ENCODE measurements around the gene ZNF681. TPM values are rescaled to one million over a fixed set of nuclear protein-coding genes. Genes with fewer than 3 reads are reported as not detected.
"Not testable (repeated sequence)": the region's sequence is repeated elsewhere in the genome, so short reads cannot be mapped to it uniquely, and the experiment has no call there.

ZNF681 gene
- total RNA-seq, 2 donors from 2014 or later = 1.5 to 1.9 TPM

DNA sequence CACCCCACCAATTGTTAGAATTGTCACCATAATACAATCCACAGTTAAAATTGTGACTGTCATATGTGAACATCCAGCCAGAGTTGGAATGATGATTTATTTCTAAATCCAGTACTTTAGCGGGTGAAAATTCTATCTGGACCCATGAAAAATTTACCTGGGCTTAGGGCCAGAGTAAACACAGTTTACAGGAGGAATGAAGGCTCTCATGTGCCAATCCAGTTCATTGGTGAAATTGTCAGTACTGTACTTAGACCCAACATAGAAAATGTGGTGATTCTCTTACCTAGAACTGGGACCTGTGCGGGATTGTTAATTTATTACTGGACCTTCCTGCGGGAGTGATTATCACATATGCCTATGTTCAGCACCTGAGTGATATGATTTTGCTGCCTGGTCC, 27.3 kb upstream of the ZNF681 start:
- no peak overlapping the region for H3K27ac Mint-ChIP-seq
- peaks cover 5% of the 10 kb centered on the region for H3K4me1 Mint-ChIP-seq
- no peak overlapping the region for H3K4me3 Mint-ChIP-seq
- H3K9me3 ChIP-seq (ENCODE audit: control insufficient read depth, low read length, poor library complexity, severe bottlenecking) = no peaks in the 10 kb centered on the region
- ATAC-seq (no peak), DNase-seq (no peak)
- H3K27me3 Mint-ChIP-seq = no peaks in the 10 kb centered on the region
- H3K36me3 Mint-ChIP-seq (ENCODE audit: low read depth) = no peaks in the 10 kb centered on the region

DNA sequence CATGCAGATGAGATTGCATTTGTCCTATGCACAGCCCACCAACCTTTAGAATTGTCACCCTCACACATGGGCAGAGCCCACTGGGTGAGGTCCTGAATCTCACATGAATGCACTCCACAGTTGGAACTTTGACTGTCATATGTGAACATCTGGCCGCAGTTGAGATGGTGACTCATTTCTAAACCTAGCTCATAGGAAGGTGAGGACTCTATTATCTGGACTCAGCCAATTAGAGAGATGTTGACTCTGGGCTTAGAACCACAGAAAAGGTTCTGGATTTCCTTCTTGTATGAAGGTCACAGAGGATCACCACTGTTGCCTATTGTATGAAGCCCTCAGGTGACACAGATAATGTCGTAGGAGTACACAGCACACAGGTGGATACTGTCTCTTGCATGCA, 25.6 kb upstream of the ZNF681 start:
- Mint-ChIP-seq H3K27me3 (no peaks in the 10 kb centered on the region), H3K36me3 (ENCODE audit: low read depth) (no peaks in the 10 kb centered on the region), H3K4me1 (peaks cover 5% of the 10 kb centered on the region), H3K27ac (no peak overlapping the region), H3K4me3 (no peak overlapping the region)
- ATAC-seq (no peak), DNase-seq (no peak)
- H3K9me3 ChIP-seq (ENCODE audit: control insufficient read depth, low read length, poor library complexity, severe bottlenecking) = no peaks in the 10 kb centered on the region

DNA sequence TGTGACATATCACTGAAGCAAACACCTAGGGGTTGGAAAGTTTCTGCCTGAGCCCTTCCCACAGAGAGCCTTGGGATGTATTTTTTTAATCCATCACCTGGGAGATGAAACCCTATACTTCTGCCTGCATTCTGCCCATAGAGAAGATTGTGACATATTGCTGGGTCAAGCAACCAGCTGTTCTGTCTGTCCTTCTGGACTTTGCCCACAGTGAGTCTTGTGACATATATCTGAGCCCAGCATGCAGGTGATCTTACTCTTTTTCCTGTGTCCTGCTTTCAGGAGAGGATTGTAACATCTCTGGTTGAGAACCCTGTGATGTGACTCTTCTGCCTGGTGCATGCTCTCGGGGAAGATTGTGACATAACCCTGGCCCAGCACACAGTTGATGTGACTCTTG, 24.9 kb upstream of the ZNF681 start:
- peaks cover 5% of the 10 kb centered on the region for H3K4me1 Mint-ChIP-seq
- no peaks in the 10 kb centered on the region for H3K27me3 Mint-ChIP-seq
- no peak overlapping the region for H3K27ac Mint-ChIP-seq
- no peaks in the 10 kb centered on the region for H3K9me3 ChIP-seq (ENCODE audit: control insufficient read depth, low read length, poor library complexity, severe bottlenecking)
- H3K4me3 Mint-ChIP-seq = no peak overlapping the region
- H3K36me3 Mint-ChIP-seq (ENCODE audit: low read depth) = no peaks in the 10 kb centered on the region
- DNase-seq (no peak), ATAC-seq (no peak)

DNA sequence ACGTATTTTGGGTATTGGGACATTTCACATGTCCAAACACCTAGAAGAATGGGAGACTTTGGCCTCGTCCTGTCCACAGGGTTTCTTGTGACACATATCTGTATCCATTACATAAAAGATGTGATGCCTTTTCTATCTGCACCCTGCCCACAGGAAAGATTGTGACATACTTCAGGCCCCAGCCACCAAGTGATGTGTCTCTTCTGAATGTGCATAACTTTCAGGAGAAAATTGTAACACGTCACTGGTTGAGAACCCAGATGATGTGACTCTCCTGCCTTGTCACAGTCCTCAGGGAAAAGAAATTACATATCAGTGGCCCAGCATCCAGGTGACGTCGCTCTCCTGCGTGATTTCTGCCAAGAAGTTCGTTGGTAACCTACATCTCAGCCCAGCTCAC, 21.0 kb upstream of the ZNF681 start:
- no peak overlapping the region for H3K4me3 Mint-ChIP-seq
- no peaks in the 10 kb centered on the region for H3K9me3 ChIP-seq (ENCODE audit: control insufficient read depth, low read length, poor library complexity, severe bottlenecking)
- H3K4me1 Mint-ChIP-seq = peaks cover 2% of the 10 kb centered on the region
- no peak for DNase-seq
- ATAC-seq = no peak
- no peaks in the 10 kb centered on the region for H3K27me3 Mint-ChIP-seq
- no peak overlapping the region for H3K27ac Mint-ChIP-seq
- no peaks in the 10 kb centered on the region for H3K36me3 Mint-ChIP-seq (ENCODE audit: low read depth)

DNA sequence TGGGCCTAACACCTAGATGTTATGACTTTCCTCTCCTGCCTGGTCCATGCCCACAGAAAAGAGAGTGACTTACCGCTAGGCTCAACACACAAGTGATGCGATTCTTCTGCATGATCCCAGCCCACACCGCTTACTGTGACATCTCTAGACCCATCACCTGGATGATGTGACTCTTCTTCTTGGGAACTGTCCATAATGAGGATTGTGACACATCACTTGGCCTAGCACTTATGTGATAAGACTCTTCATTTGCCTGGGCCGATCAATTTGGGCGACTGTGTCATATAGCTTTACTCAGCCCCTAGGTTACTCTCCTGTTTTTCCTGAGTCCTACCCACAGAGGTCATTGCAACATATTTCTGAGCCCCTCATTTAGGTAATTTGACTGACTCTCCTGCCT, 19.9 kb upstream of the ZNF681 start:
- Mint-ChIP-seq H3K27ac (no peak overlapping the region), H3K4me3 (no peak overlapping the region), H3K27me3 (no peaks in the 10 kb centered on the region), H3K36me3 (ENCODE audit: low read depth) (no peaks in the 10 kb centered on the region), H3K4me1 (peaks cover 2% of the 10 kb centered on the region)
- ATAC-seq (no peak), DNase-seq (no peak)
- H3K9me3 ChIP-seq (ENCODE audit: control insufficient read depth, low read length, poor library complexity, severe bottlenecking) = no peaks in the 10 kb centered on the region

DNA sequence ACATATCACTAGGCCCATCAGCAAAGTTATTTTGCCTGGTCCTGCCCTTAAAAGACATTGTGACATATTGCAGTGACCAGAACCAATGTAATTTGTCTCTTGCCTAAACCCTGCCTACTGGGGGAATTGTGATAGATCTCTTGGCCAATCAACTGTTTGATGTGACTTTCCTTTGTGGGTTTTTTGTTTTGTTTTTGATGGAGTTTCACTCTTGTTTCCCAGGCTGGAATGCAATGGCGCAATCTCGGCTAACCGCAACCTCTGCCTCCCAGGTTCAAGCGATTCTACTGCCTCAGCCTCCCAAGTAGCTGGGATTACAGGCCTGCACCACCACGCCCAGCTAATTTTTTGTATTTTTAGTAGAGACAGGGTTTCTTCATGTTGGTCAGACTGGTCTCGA, 19.3 kb upstream of the ZNF681 start:
- not testable (repeated sequence) for ATAC-seq; H3K36me3 Mint-ChIP-seq (ENCODE audit: low read depth); H3K4me1 Mint-ChIP-seq; DNase-seq; H3K27ac Mint-ChIP-seq; H3K4me3 Mint-ChIP-seq; H3K27me3 Mint-ChIP-seq; H3K9me3 ChIP-seq (ENCODE audit: control insufficient read depth, low read length, poor library complexity, severe bottlenecking)

DNA sequence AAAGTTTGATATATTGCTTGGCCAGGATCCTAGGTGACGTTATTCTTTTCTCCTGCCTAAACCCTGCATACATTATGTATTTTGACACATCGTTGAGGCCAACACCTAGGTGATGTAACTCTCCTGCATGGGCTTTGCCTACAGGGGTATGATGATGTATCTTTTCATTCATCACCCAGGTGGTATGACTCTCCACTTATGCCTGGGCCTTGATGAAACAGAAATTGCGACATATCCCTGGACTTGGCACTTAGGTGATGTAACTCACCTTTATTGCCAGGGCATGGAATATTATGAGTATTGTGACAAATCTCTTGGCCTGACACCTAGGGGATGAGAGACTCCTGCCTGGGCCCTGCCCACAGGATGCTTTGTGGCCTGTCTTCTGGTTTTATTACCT, 18.5 kb upstream of the ZNF681 start:
- ATAC-seq (no peak), DNase-seq (no peak)
- Mint-ChIP-seq H3K4me3 (no peak overlapping the region), H3K4me1 (peaks cover 6% of the 10 kb centered on the region), H3K27ac (no peak overlapping the region), H3K27me3 (no peaks in the 10 kb centered on the region), H3K36me3 (ENCODE audit: low read depth) (no peaks in the 10 kb centered on the region)
- H3K9me3 ChIP-seq (ENCODE audit: control insufficient read depth, low read length, poor library complexity, severe bottlenecking) = no peaks in the 10 kb centered on the region

DNA sequence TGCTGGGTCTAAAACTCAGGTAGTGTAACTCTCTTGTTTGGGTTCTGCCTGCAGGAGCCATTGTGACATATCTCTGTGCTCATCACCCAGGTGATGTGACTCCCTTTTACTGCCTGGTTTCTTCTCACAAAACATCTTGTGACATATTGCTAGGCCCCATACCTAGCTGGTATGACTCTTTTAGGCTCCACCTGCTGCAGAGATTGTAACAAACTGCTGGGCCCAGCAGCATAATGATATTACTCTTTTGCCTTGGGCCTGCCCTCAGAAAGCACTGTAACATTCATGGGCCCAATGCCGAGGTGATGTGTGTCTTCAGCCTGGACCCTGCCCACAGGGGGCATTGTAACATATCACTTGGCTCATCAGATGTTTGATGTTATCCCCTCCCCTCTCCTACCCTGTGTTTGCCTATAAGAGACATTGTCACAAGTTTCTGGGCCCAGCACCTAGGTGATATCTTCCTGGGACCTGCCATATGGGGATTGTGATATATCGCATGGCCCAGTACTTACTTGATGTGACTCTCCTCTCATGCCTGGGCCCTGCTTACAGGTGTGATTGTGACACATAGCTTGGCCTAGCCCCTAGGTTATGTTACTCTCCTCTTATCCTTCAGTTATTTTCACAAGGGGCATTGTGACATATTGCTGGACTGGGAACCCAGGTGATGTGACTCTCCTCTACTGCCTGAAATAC, 18.0 kb upstream of the ZNF681 start:
- Mint-ChIP-seq H3K27ac (no peak overlapping the region), H3K4me1 (peaks cover 12% of the 10 kb centered on the region), H3K27me3 (no peaks in the 10 kb centered on the region), H3K4me3 (no peak overlapping the region), H3K36me3 (ENCODE audit: low read depth) (no peaks in the 10 kb centered on the region)
- DNase-seq (no peak), ATAC-seq (peak; percentile 36)
- H3K9me3 ChIP-seq (ENCODE audit: control insufficient read depth, low read length, poor library complexity, severe bottlenecking) = no peaks in the 10 kb centered on the region

DNA sequence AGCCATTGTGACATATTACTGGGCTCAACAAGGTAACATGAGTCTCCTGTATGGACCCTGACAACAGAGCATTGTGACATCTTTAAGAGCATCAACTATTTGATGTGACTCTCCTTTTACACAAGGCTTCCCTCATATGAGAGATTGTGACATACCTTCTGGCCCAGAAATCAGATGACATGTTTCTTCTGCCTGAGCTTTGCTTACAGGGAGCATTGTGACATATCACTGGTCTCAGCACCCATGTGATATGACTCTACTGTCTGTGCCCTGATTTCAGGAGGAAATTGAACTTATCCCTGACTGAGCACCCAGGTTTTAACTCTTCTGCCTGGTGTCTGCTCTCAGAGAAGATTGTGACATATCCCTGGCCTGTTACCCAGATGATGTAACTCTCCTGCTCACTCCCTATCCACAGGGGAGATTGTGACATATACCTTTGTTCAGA, 15.9 kb upstream of the ZNF681 start:
- DNase-seq = no peak
- H3K27ac Mint-ChIP-seq = no peak overlapping the region
- H3K9me3 ChIP-seq (ENCODE audit: control insufficient read depth, low read length, poor library complexity, severe bottlenecking) = no peaks in the 10 kb centered on the region
- ATAC-seq = no peak
- H3K27me3 Mint-ChIP-seq = no peaks in the 10 kb centered on the region
- peaks cover 12% of the 10 kb centered on the region for H3K4me1 Mint-ChIP-seq
- H3K36me3 Mint-ChIP-seq (ENCODE audit: low read depth) = no peaks in the 10 kb centered on the region
- no peak overlapping the region for H3K4me3 Mint-ChIP-seq

DNA sequence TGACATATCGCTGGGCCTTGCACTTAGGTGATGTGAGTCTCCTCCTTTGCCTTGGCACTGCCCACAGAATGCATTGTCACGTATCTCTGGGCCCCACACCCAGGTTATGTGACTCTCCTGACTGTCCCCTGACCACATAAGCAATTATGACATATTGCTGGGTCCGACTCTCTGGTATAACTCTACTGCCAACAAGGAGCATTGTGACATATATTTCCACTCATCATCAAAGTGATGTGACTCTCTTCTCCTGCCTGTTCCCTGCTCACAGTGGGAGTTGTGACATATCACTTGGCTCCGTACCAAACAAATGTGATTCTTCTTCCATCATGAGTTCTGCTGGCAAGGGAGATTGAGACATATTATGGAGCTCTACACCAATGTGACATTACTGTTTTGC, 15.4 kb upstream of the ZNF681 start:
- ATAC-seq = no peak
- no peaks in the 10 kb centered on the region for H3K36me3 Mint-ChIP-seq (ENCODE audit: low read depth)
- DNase-seq = no peak

DNA sequence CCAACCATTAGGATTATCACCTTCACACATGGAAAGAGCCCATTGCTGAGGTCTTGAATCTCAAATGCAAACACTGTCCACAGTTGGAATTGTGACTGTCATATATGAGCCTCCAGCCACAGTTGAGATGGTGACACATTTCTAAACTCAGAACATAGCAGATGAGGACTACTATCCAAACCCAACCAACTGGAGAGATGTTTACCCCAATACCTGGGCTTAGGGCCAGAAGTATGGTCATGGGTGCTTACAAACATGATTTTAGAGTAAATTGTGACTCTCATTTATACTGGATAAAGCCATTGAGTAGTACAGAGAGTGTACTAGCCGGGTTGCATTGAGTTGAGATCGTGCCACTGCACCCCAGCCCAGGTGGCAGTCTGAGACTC, 14.0 kb upstream of the ZNF681 start:
- Mint-ChIP-seq H3K27me3 (no peaks in the 10 kb centered on the region), H3K27ac (no peak overlapping the region), H3K4me1 (peaks cover 12% of the 10 kb centered on the region), H3K4me3 (no peak overlapping the region), H3K36me3 (ENCODE audit: low read depth) (no peaks in the 10 kb centered on the region)
- ATAC-seq (no peak), DNase-seq (no peak)
- H3K9me3 ChIP-seq (ENCODE audit: control insufficient read depth, low read length, poor library complexity, severe bottlenecking) = no peaks in the 10 kb centered on the region

More for the DNA sequence above, 15.4 kb upstream of the ZNF681 start:
- H3K4me1 Mint-ChIP-seq = peaks cover 12% of the 10 kb centered on the region
- no peaks in the 10 kb centered on the region for H3K9me3 ChIP-seq (ENCODE audit: control insufficient read depth, low read length, poor library complexity, severe bottlenecking)
- H3K27me3 Mint-ChIP-seq = no peaks in the 10 kb centered on the region
- H3K27ac Mint-ChIP-seq = no peak overlapping the region
- no peak overlapping the region for H3K4me3 Mint-ChIP-seq

DNA sequence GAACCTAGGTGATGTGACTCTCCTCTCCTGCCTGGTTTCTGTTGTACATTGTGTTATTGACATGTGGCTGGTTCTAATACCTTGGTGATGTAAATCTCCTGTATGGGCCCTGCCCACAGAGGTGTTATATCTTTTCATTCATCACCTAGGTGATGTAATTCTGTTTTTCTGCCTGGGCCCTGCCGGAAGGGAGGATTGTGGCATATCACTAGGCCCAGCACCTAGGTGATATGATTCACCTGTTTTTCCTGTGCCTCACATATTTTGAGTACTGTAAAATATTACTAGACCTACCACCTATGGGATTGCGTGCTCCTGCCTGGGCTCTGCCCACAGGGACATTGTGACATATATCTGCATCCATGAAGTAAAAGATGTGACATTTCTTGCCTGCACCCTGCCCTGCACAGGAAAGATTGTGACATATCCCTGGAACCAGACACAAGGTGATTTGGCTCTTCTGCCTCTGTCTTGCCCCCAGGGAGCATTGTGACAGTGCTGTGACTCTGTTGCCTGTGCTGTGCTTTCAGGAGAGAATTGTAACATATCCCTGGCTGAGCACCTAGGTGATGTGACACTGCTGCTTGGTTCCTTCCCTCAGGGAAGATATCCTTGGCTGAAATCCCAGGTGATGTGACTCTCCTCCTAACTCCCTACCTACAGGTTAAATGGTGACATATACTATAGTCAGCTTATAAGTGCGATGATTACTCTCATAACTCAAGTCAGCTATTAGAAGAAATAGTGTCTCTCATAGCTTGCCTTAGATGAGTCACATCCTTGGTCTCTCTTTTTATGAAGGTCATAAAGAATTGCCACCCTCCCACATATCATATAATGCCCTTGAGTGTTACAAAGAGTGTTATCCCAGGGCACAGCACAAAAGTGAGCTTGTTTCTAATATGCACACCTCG, 13.3 kb upstream of the ZNF681 start:
- no peaks in the 10 kb centered on the region for H3K27me3 Mint-ChIP-seq
- H3K4me1 Mint-ChIP-seq = peaks cover 12% of the 10 kb centered on the region
- peak overlapping the region; percentile 32 for H3K27ac Mint-ChIP-seq
- DNase-seq (no peak), ATAC-seq (no peak)
- H3K4me3 Mint-ChIP-seq = no peak overlapping the region
- no peaks in the 10 kb centered on the region for H3K36me3 Mint-ChIP-seq (ENCODE audit: low read depth)
- no peaks in the 10 kb centered on the region for H3K9me3 ChIP-seq (ENCODE audit: control insufficient read depth, low read length, poor library complexity, severe bottlenecking)

DNA sequence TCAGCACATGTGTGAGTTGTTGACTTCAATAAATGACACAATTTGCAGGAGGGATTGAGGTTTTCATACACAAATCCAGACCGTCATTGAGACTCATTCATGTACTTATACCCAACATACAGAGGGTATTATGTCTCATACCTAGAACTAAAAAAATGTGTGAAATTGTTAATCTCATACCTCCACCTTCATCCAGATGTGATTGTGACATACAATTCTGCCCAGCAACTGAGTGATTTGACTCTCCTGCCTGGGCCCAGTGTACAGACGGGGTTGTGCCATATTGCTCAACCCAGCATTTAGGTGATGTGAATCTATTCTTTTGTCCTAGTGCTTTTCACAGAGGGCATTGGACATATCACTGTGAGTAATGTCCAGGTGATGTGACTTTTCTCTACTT, 12.6 kb upstream of the ZNF681 start:
- no peaks in the 10 kb centered on the region for H3K36me3 Mint-ChIP-seq (ENCODE audit: low read depth)
- ATAC-seq = no peak
- no peak overlapping the region for H3K4me3 Mint-ChIP-seq

More for the DNA sequence above, 12.6 kb upstream of the ZNF681 start:
- no peak for DNase-seq
- peaks cover 11% of the 10 kb centered on the region for H3K4me1 Mint-ChIP-seq
- no peaks in the 10 kb centered on the region for H3K9me3 ChIP-seq (ENCODE audit: control insufficient read depth, low read length, poor library complexity, severe bottlenecking)
- no peaks in the 10 kb centered on the region for H3K27me3 Mint-ChIP-seq
- H3K27ac Mint-ChIP-seq = no peak overlapping the region

Measured in T-helper 17 cell (primary cell).